ENCODE data around the gene SYTL3. TPM values are rescaled to one million over a fixed set of nuclear protein-coding genes. Genes with fewer than 3 reads are reported as not detected.

SYTL3 gene
- total and polyA plus RNA-seq, 2 of the 8 experiments (the other 6 are each of a cell fraction or from before 2014, with no cell fraction given) = 0.27 to 0.99 TPM

GRCh38 chr6:158735009-158735408 is 85.2 kb downstream of the SYTL3 start:
- Histone ChIP-seq H2AFZ (ENCODE audit: low read length) (no peak overlapping the region), H4K91ac (replicated peaks; ENCODE audit: insufficient read length, low read length) (no peak overlapping the region), H4K5ac (ENCODE audit: insufficient read length, low read depth, low read length) (no peak overlapping the region), H2BK5ac (ENCODE audit: low read depth, low read length) (no peak overlapping the region), H3K4me1 (replicated peaks in 1 of 4; ENCODE audit: control insufficient read depth in 3 of 4, insufficient read depth in 4 of 4, low read length in 3 of 4) (no peaks in the 10 kb centered on the region), H3K14ac (ENCODE audit: insufficient read length) (no peak overlapping the region), H3K9ac (replicated peaks in 1 of 4; ENCODE audit: extremely low read depth in 1 of 4, low read depth in 3 of 4, low read length in 3 of 4) (no peak overlapping the region), H2BK15ac (ENCODE audit: low read length) (peak overlapping the region; percentile 46; the same call in 1 of the 2 replicates), H3K4ac (replicated peaks; ENCODE audit: insufficient read length, low read depth, low read length) (no peak overlapping the region), H3K27ac (ENCODE audit: low read depth, low read length) (no peak overlapping the region), H3K79me2 (ENCODE audit: control insufficient read depth in 1 of 2, insufficient read depth in 2 of 2, low read length in 2 of 2) (no peaks in the 10 kb centered on the region), H3K79me1 (ENCODE audit: low read depth, low read length) (no peaks in the 10 kb centered on the region), H2BK120ac (replicated peaks; ENCODE audit: low read depth, low read length) (no peak overlapping the region), H4K20me1 (replicated peaks in 1 of 2; ENCODE audit: control insufficient read depth in 1 of 2, insufficient read depth in 2 of 2, low read length in 2 of 2) (no peaks in the 10 kb centered on the region), H3K18ac (ENCODE audit: extremely low read depth, low read length) (no peak overlapping the region), H3K4me2 (ENCODE audit: insufficient read depth in 1 of 2, low read depth in 2 of 2, low read length in 2 of 2) (no peak overlapping the region), H2AK5ac (ENCODE audit: low read depth, low read length) (no peak overlapping the region), H2BK20ac (ENCODE audit: low read length) (no peak overlapping the region), H4K8ac (ENCODE audit: extremely low read depth, insufficient read depth, low read length) (no peak overlapping the region), H3K4me3 (ENCODE audit: extremely low read depth in 1 of 4, insufficient read depth in 2 of 4, low read depth in 3 of 4, low read length in 4 of 4) (no peak overlapping the region), H3K9me3 (ENCODE audit: insufficient read depth in 2 of 2, low read depth in 1 of 2, low read length in 1 of 2) (peaks cover 3% of the 10 kb centered on the region in 2 experiments; a peak in 3 of 4 replicates), H3K56ac (replicated peaks; ENCODE audit: insufficient read length, low read depth, low read length) (no peak overlapping the region), H3K23ac (ENCODE audit: insufficient read length) (no peak overlapping the region), H3K36me3 (ENCODE audit: control insufficient read depth in 2 of 4, insufficient read depth in 4 of 4, low read length in 3 of 4) (no peaks in the 10 kb centered on the region; a peak in 1 of 8 replicates), H3K27me3 (replicated peaks in 1 of 4; ENCODE audit: control insufficient read depth in 3 of 4, extremely low read depth in 1 of 4, insufficient read depth in 3 of 4, low read length in 3 of 4) (no peaks in the 10 kb centered on the region), H2BK12ac (ENCODE audit: low read depth, low read length) (no peak overlapping the region), H3K23me2 (ENCODE audit: low read depth, low read length) (no peaks in the 10 kb centered on the region)
- ChIA-PET POLR2A (ENCODE audit: partially characterized antibody) (interaction anchor here (1.1 to 2.0 kb wide), 4 partner anchors 8 to 28 kb away, joined by 4 to 9 read pairs (median 4); no protein-coding TSS in a partner anchor), CTCF (ENCODE audit: partially characterized antibody) (interaction anchor here (1.1 to 1.6 kb wide), 2 partner anchors 18 to 28 kb away, joined by 4 to 6 read pairs; no protein-coding TSS in a partner anchor)
- TF ChIP-seq PHF8 (conservative IDR thresholded peaks at IDR 0.05; ENCODE audit: low read depth, low read length) (no peak), NANOG (IDR thresholded peaks at IDR 0.05; ENCODE audit: insufficient read depth, low read depth, low read length, poor library complexity, severe bottlenecking) (no peak), RAD21 (IDR thresholded peaks at IDR 0.05 in 1 of 2, conservative IDR thresholded peaks at IDR 0.05 in 1 of 2; ENCODE audit: low read depth in 2 of 2, low read length in 2 of 2) (no peak), SP2 (IDR thresholded peaks at IDR 0.05; ENCODE audit: low read length) (no peak)
- WGBS, 2 experiments (ENCODE audit: extremely low coverage in 1 of 2, insufficient coverage in 1 of 2, insufficient read length in 1 of 2, insufficient replicate concordance in 2 of 2, low coverage in 1 of 2, low lambda C conversion rate in 2 of 2, missing lambda C conversion rate in 1 of 2) = 91% methylated on average over 3 of the region's 3 CpGs; no CpG with 5 or more reads in 1 of the 2 experiments
- DNase-seq (ENCODE audit: low read depth in 1 of 2, low spot score in 2 of 2) = no peak
- no peak for FAIRE-seq
